ENCODE results near the gene TREX2. TPM values are rescaled to one million over a fixed set of nuclear protein-coding genes. Genes with fewer than 3 reads are reported as not detected.
A peak's percentile ranks its signal among the peaks of the same experiment; 100 is the strongest.

TREX2 gene
- total and polyA plus RNA-seq, 8 donors, result 0.55 to 1.4 (median 0.92) TPM

GRCh38 chrX:153420851-153421599, 24.8 kb downstream of the TREX2 start:
- H3K9me3 ChIP-seq, result no peaks in the 10 kb centered on the region
- no peak overlapping the region for H3K27ac ChIP-seq
- no peak overlapping the region for H3K4me3 ChIP-seq
- DNase-seq (no peak), ATAC-seq (no peak)
- no peaks in the 10 kb centered on the region for H3K27me3 ChIP-seq
- H3K4me1 ChIP-seq, result no peaks in the 10 kb centered on the region
- intact Hi-C loops (cut with DNase I), result no loop called here
- TF ChIP-seq, protein P1, sequence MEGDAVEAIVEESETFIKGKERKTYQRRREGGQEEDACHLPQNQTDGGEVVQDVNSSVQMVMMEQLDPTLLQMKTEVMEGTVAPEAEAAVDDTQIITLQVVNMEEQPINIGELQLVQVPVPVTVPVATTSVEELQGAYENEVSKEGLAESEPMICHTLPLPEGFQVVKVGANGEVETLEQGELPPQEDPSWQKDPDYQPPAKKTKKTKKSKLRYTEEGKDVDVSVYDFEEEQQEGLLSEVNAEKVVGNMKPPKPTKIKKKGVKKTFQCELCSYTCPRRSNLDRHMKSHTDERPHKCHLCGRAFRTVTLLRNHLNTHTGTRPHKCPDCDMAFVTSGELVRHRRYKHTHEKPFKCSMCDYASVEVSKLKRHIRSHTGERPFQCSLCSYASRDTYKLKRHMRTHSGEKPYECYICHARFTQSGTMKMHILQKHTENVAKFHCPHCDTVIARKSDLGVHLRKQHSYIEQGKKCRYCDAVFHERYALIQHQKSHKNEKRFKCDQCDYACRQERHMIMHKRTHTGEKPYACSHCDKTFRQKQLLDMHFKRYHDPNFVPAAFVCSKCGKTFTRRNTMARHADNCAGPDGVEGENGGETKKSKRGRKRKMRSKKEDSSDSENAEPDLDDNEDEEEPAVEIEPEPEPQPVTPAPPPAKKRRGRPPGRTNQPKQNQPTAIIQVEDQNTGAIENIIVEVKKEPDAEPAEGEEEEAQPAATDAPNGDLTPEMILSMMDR (IDR thresholded peaks at IDR 0.05), result no peak
- H3K36me3 ChIP-seq, result peaks cover 0 to 23% of the 10 kb centered on the region in 2 donors

GRCh38 chrX:153417637-153418036, 28.2 kb downstream of the TREX2 start:
- H3K4me3 ChIP-seq, result no peak overlapping the region
- H3K27ac ChIP-seq, result no peak overlapping the region
- H3K27me3 ChIP-seq, result no peaks in the 10 kb centered on the region
- H3K4me1 ChIP-seq, result no peaks in the 10 kb centered on the region
- peaks cover 0 to 23% of the 10 kb centered on the region in 2 donors for H3K36me3 ChIP-seq
- intact Hi-C loops (cut with DNase I), result no loop called here
- H3K9me3 ChIP-seq, result no peaks in the 10 kb centered on the region
- DNase-seq (no peak), ATAC-seq (no peak)
- TF ChIP-seq, protein P1 (IDR thresholded peaks at IDR 0.05), result no peak

DNA sequence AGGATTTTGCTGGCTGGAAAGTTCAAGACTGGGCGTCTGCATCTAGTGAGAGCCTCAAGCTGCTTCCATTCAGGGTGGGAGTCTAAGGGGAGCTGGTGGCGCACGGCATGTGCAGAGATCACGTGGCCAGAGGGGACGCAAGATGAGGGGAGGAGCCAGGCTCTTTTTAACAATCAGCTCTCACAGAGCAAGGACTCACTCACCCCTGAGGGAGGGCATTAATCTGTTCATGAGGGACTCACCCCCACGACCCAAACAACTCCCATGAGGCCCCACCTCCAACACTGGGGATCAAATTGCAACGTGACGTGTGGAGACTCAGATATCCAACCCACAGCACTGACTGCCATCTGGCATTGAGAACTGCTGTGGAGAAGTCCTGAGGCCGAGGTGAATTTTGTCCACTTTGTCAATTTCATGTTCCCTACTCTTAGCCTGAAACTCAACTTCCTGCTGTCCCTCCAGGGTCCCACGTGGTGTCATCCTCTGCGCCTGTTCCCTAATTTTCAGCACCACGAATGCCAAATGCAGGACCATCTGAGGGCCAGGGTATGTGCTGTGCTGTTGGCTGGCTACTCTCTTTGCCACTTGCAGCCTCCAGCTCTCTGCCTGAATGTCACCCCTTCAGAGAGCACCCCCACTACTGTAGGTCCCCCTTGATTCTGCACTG, 28.9 kb downstream of the TREX2 start:
- peaks cover 0 to 4% of the 10 kb centered on the region in 2 donors for H3K4me1 ChIP-seq
- ATAC-seq, result no peak
- intact Hi-C loops (cut with DNase I), result no loop called here
- TF ChIP-seq, protein P1 (IDR thresholded peaks at IDR 0.05), result no peak
- H3K27ac ChIP-seq, result no peak overlapping the region
- no peak for DNase-seq
- peaks cover 0 to 22% of the 10 kb centered on the region in 2 donors for H3K36me3 ChIP-seq
- no peaks in the 10 kb centered on the region for H3K9me3 ChIP-seq
- H3K27me3 ChIP-seq, result no peaks in the 10 kb centered on the region
- H3K4me3 ChIP-seq, result no peak overlapping the region

GRCh38 chrX:153414856-153415510, 30.9 kb downstream of the TREX2 start:
- peaks cover 0 to 8% of the 10 kb centered on the region in 2 donors for H3K4me1 ChIP-seq
- TF ChIP-seq, protein P1 (IDR thresholded peaks at IDR 0.05), result no peak
- peak overlapping the region in 1 of 2 donors; percentile 23 for H3K27ac ChIP-seq
- peak; percentile 14 for ATAC-seq
- no peaks in the 10 kb centered on the region for H3K27me3 ChIP-seq
- H3K4me3 ChIP-seq, result no peak overlapping the region
- peaks cover 0 to 8% of the 10 kb centered on the region in 2 donors for H3K36me3 ChIP-seq
- no peaks in the 10 kb centered on the region for H3K9me3 ChIP-seq
- peak in 2 of 4 donors; percentile 24 to 26 for DNase-seq
- intact Hi-C loops (cut with DNase I), result no loop called here

- no peak overlapping the region for H3K4me3 ChIP-seq
- H3K4me1 ChIP-seq, result peaks cover 0 to 8% of the 10 kb centered on the region in 2 donors
- TF ChIP-seq, protein P1 (IDR thresholded peaks at IDR 0.05), result no peak
- H3K9me3 ChIP-seq, result no peaks in the 10 kb centered on the region
- intact Hi-C loops (cut with DNase I), result no loop called here
- no peak overlapping the region for H3K27ac ChIP-seq
- H3K27me3 ChIP-seq, result no peaks in the 10 kb centered on the region
- no peaks in the 10 kb centered on the region for H3K36me3 ChIP-seq
- no peak for DNase-seq
- ATAC-seq, result no peak
These were observed 32.1 kb downstream of the TREX2 start for GRCh38 chrX:153413731-153414130.

All from left lung (tissue), 10 donors.